Stimulated activated CD4-positive, alpha-beta T cell treated with anti-CD3 and anti-CD28 coated beads, Interleukin-12 subunit alpha, Interleukin-12 subunit beta, amount 100 ng/mL, for 48 hours (primary cell): ENCODE measurements around the gene FREY1.
A peak's percentile ranks its signal among the peaks of the same experiment; 100 is the strongest.
"Not testable (repeated sequence)": the region's sequence is repeated elsewhere in the genome, so short reads cannot be mapped to it uniquely, and the experiment has no call there.

Source experiments
- DNase-seq, 3 donors: peaks; one replicate each; pipeline ENCODE4 v3.0.0-alpha.2; 2020; ENCODE audit warnings: low read depth in 2 of 3, low spot score in 1 of 3

Gene FREY1

GRCh38 chr11:45915446-45915845 is 8.4 kb upstream of the FREY1 start:
- DNase-seq, result no peak

- DNase-seq, result no peak
These were observed 7.0 kb upstream of the FREY1 start for GRCh38 chr11:45913942-45914635.

GRCh38 chr11:45913514-45913913 is 6.4 kb upstream of the FREY1 start:
- DNase-seq, result no peak

- DNase-seq, result no peak
These were observed 3.6 kb upstream of the FREY1 start for GRCh38 chr11:45910623-45911022.

GRCh38 chr11:45909594-45910475 is 2.8 kb upstream of the FREY1 start:
- DNase-seq, result no peak

GRCh38 chr11:45907911-45908370 is 870 bp upstream of the FREY1 start:
- DNase-seq, result no peak

GRCh38 chr11:45906096-45906682 is 882 bp downstream of the FREY1 start:
- no peak for DNase-seq

- not testable (repeated sequence) for DNase-seq
These were observed 1.5 kb downstream of the FREY1 start for GRCh38 chr11:45905576-45905975.

GRCh38 chr11:45905095-45905494 is 2.0 kb downstream of the FREY1 start:
- no peak for DNase-seq

GRCh38 chr11:45904309-45904915 is 2.7 kb downstream of the FREY1 start:
- no peak for DNase-seq

GRCh38 chr11:45902452-45903380 is 4.4 kb downstream of the FREY1 start:
- DNase-seq, result no peak

- DNase-seq, result no peak
These were observed 5.4 kb downstream of the FREY1 start for GRCh38 chr11:45901626-45902025.

GRCh38 chr11:45900916-45901617 is 6.0 kb downstream of the FREY1 start:
- DNase-seq, result no peak

- not testable (repeated sequence) for DNase-seq
These were observed 6.8 kb downstream of the FREY1 start for GRCh38 chr11:45900175-45900800.

- DNase-seq, result peak; percentile 20 to 55 (median 33)
These were observed 7.5 kb downstream of the FREY1 start for GRCh38 chr11:45899448-45900174.

- DNase-seq, result no peak
These were observed 8.0 kb downstream of the FREY1 start for GRCh38 chr11:45899086-45899447.

GRCh38 chr11:45897556-45897955 is 9.5 kb downstream of the FREY1 start:
- no peak for DNase-seq

GRCh38 chr11:45896422-45896984 is 10.6 kb downstream of the FREY1 start:
- no peak for DNase-seq
